Measurements from ENCODE around the gene TBC1D4. TPM values are rescaled to one million over a fixed set of nuclear protein-coding genes. Genes with fewer than 3 reads are reported as not detected.

Gene TBC1D4
- total and polyA plus RNA-seq, 10 of the 15 experiments (the other 5 are each of a cell fraction or from before 2014, with no cell fraction given), result 11.0 to 38.6 (median 25.5) TPM

DNA sequence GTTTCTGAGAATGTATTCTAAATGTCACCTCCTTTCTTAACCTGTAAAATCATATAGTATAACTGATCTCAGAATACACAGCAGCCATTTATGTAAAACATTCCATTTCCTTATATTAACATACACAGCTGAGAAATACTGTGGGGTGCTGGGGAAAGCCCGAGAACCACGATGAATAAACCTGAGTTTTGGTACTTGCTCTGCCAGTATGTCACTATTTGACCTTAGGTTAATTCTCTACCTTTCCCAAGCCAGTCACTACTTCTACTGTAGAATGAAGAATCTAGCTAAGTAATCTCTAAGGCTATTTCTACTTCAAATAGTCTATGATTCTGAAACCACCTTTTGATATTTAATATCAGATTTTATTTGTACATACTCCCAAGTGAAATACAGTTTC, 173.7 kb downstream of the TBC1D4 start:
- H3K4me1 ChIP-seq (ENCODE audit: control insufficient read depth, insufficient read depth, low read length), result no peaks in the 10 kb centered on the region; the same call in 1 of the 2 replicates
- in situ Hi-C loops (cut with MboI), result no loop called here
- no peaks in the 10 kb centered on the region; the same call in 1 of the 2 replicates for H3K79me2 ChIP-seq (ENCODE audit: control insufficient read depth, insufficient read depth, low read length)
- no peaks in the 10 kb centered on the region for H3K36me3 ChIP-seq (ENCODE audit: control insufficient read depth in 2 of 2, insufficient read depth in 2 of 2, low read length in 1 of 2)
- no peak overlapping the region for H3K9ac ChIP-seq (ENCODE audit: control insufficient read depth, insufficient read depth, low read length)
- peak overlapping the region; percentile 18 for H3K27ac ChIP-seq (ENCODE audit: control insufficient read depth, insufficient read depth)
- WGBS (ENCODE audit: insufficient coverage, insufficient replicate concordance, low lambda C conversion rate, missing lambda C conversion rate), result 0% methylated on average over 2 of the region's 2 CpGs
- FAIRE-seq (peak; percentile 76), DNase-seq (ENCODE audit: low read depth, low spot score) (no peak), ATAC-seq (peak; percentile 72)
- ChIA-PET POLR2A (interaction anchor here (0.6 to 1.3 kb wide), 4 partner anchors 12 to 1718 kb away, joined by 3 to 5 read pairs (median 4); no protein-coding TSS in a partner anchor), SMC1A (ENCODE audit: uncharacterized antibody, unreplicated experiment) (interaction anchor here (1.2 to 2.4 kb wide), 3 partner anchors 19 to 58 kb away, joined by 4 to 8 read pairs (median 4); no protein-coding TSS in a partner anchor), CTCF (interaction anchor here (3.0 kb wide), 1 partner anchor 23 kb away, joined by 8 read pairs; no protein-coding TSS in a partner anchor), RAD21 (ENCODE audit: unreplicated experiment) (interaction anchor here (3.3 kb wide), 1 partner anchor 18 kb away, joined by 17 read pairs; no protein-coding TSS in a partner anchor)
- no peaks in the 10 kb centered on the region for H3K27me3 ChIP-seq (replicated peaks in 1 of 2; ENCODE audit: control insufficient read depth in 2 of 2, insufficient read depth in 2 of 2, low read length in 1 of 2)
- H3K9me3 ChIP-seq (replicated peaks; ENCODE audit: control insufficient read depth, insufficient read depth, low read length), result peaks cover 4% of the 10 kb centered on the region; the same call in 2 of the 3 replicates
- BruUV-seq (replicated peaks), result no TSS peak
- no peak overlapping the region for H3K4me2 ChIP-seq (ENCODE audit: control insufficient read depth, insufficient read depth)
- H3K4me3 ChIP-seq, result no peak overlapping the region
- no peaks in the 10 kb centered on the region for H4K20me1 ChIP-seq (ENCODE audit: control insufficient read depth, insufficient read depth)
- intact Hi-C loops (cut with micrococcal nuclease; ENCODE audit: unreplicated experiment), result no loop called here
- no peak overlapping the region for H2AFZ ChIP-seq (ENCODE audit: control insufficient read depth, low read depth, low read length)
- TF ChIP-seq FOXM1 (IDR thresholded peaks at IDR 0.05; ENCODE audit: low read depth, low read length), result no peak
- TF ChIP-seq, protein P1, sequence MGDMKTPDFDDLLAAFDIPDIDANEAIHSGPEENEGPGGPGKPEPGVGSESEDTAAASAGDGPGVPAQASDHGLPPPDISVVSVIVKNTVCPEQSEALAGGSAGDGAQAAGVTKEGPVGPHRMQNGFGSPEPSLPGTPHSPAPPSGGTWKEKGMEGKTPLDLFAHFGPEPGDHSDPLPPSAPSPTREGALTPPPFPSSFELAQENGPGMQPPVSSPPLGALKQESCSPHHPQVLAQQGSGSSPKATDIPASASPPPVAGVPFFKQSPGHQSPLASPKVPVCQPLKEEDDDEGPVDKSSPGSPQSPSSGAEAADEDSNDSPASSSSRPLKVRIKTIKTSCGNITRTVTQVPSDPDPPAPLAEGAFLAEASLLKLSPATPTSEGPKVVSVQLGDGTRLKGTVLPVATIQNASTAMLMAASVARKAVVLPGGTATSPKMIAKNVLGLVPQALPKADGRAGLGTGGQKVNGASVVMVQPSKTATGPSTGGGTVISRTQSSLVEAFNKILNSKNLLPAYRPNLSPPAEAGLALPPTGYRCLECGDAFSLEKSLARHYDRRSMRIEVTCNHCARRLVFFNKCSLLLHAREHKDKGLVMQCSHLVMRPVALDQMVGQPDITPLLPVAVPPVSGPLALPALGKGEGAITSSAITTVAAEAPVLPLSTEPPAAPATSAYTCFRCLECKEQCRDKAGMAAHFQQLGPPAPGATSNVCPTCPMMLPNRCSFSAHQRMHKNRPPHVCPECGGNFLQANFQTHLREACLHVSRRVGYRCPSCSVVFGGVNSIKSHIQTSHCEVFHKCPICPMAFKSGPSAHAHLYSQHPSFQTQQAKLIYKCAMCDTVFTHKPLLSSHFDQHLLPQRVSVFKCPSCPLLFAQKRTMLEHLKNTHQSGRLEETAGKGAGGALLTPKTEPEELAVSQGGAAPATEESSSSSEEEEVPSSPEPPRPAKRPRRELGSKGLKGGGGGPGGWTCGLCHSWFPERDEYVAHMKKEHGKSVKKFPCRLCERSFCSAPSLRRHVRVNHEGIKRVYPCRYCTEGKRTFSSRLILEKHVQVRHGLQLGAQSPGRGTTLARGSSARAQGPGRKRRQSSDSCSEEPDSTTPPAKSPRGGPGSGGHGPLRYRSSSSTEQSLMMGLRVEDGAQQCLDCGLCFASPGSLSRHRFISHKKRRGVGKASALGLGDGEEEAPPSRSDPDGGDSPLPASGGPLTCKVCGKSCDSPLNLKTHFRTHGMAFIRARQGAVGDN (IDR thresholded peaks at IDR 0.05), result peak; percentile 30; the same call in 1 of the 2 replicates
- TF ChIP-seq, protein P2, sequence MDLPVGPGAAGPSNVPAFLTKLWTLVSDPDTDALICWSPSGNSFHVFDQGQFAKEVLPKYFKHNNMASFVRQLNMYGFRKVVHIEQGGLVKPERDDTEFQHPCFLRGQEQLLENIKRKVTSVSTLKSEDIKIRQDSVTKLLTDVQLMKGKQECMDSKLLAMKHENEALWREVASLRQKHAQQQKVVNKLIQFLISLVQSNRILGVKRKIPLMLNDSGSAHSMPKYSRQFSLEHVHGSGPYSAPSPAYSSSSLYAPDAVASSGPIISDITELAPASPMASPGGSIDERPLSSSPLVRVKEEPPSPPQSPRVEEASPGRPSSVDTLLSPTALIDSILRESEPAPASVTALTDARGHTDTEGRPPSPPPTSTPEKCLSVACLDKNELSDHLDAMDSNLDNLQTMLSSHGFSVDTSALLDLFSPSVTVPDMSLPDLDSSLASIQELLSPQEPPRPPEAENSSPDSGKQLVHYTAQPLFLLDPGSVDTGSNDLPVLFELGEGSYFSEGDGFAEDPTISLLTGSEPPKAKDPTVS (IDR thresholded peaks at IDR 0.05; ENCODE audit: low read depth, low read length), result no peak
- no peak for TF ChIP-seq YBX1 (IDR thresholded peaks at IDR 0.05)
- no peak for TF ChIP-seq HDGF (IDR thresholded peaks at IDR 0.05)
- no peak for TF ChIP-seq MTA3 (IDR thresholded peaks at IDR 0.05; ENCODE audit: borderline replicate concordance, low read length)
- no peak for TF ChIP-seq CBFB (IDR thresholded peaks at IDR 0.05; ENCODE audit: low read depth)
- TF ChIP-seq, protein P3, sequence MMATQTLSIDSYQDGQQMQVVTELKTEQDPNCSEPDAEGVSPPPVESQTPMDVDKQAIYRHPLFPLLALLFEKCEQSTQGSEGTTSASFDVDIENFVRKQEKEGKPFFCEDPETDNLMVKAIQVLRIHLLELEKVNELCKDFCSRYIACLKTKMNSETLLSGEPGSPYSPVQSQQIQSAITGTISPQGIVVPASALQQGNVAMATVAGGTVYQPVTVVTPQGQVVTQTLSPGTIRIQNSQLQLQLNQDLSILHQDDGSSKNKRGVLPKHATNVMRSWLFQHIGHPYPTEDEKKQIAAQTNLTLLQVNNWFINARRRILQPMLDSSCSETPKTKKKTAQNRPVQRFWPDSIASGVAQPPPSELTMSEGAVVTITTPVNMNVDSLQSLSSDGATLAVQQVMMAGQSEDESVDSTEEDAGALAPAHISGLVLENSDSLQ (IDR thresholded peaks at IDR 0.05), result no peak
- TF ChIP-seq STAT3 (IDR thresholded peaks at IDR 0.05; ENCODE audit: low read depth, low read length), result no peak
- peak; percentile 25; the same call in 1 of the 2 replicates for TF ChIP-seq CREB1 (IDR thresholded peaks at IDR 0.05; ENCODE audit: low read depth)
- TF ChIP-seq TBL1XR1 (IDR thresholded peaks at IDR 0.05; ENCODE audit: low read depth, low read length), result no peak
- no peak for TF ChIP-seq BRCA1 (IDR thresholded peaks at IDR 0.05; ENCODE audit: low read depth, low read length)
- no peak for TF ChIP-seq EGR1 (IDR thresholded peaks at IDR 0.05; ENCODE audit: borderline replicate concordance in 1 of 2, low read depth in 2 of 2, low read length in 2 of 2)
- TF ChIP-seq NR2C2 (IDR thresholded peaks at IDR 0.05; ENCODE audit: borderline replicate concordance, control insufficient read depth, insufficient read length, low read depth), result no peak
- no peak for TF ChIP-seq BCL11A (IDR thresholded peaks at IDR 0.05; ENCODE audit: low read depth, low read length)
- no peak for TF ChIP-seq MYB (IDR thresholded peaks at IDR 0.05; ENCODE audit: borderline replicate concordance, low read depth, low read length)
- no peak for TF ChIP-seq NFYA (IDR thresholded peaks at IDR 0.05; ENCODE audit: borderline replicate concordance, low read depth, low read length)
- TF ChIP-seq CBX3 (IDR thresholded peaks at IDR 0.05; ENCODE audit: borderline replicate concordance, low read depth), result no peak
- TF ChIP-seq SMAD1 (IDR thresholded peaks at IDR 0.05; ENCODE audit: low read depth, partially characterized antibody), result no peak
- no peak for TF ChIP-seq NR2C1 (IDR thresholded peaks at IDR 0.05)

Data from GM12878 (cell line).